Parathyroid adenoma (tissue), 2 donors: ENCODE results near the gene MXI1.
A peak's percentile ranks its signal among the peaks of the same experiment; 100 is the strongest.

Source experiments
- H2AFZ ChIP-seq: fragments of 300-600 bp; sonication (generic); one replicate; pipeline ENCODE4 v1.7.0; 2017; ENCODE audit warnings: antibody characterized with exemption, mild to moderate bottlenecking
- H3K27ac ChIP-seq: fragments of 300-600 bp; sonication (generic); one replicate; pipeline ENCODE4 v1.7.0; 2017
- H3K27me3 ChIP-seq: fragments of 300-600 bp; sonication (generic); one replicate; pipeline ENCODE4 v1.7.0; 2017; ENCODE audit warnings: low read length; ENCODE audit not compliant: control insufficient read depth, insufficient read depth
- H3K36me3 ChIP-seq: fragments of 300-600 bp; sonication (generic); one replicate; pipeline ENCODE4 v1.7.0; 2017; ENCODE audit warnings: low read length; ENCODE audit not compliant: control insufficient read depth, insufficient read depth
- H3K4me1 ChIP-seq: fragments of 300-600 bp; sonication (generic); one replicate; pipeline ENCODE4 v1.7.0; 2017; ENCODE audit warnings: control low read depth
- H3K4me2 ChIP-seq: fragments of 300-600 bp; sonication (generic); one replicate; pipeline ENCODE4 v1.7.0; 2017; ENCODE audit warnings: low read length
- H3K4me3 ChIP-seq: fragments of 300-600 bp; sonication (generic); one replicate; pipeline ENCODE4 v1.7.0; 2017; ENCODE audit warnings: low read depth, low read length
- H3K79me2 ChIP-seq: fragments of 300-600 bp; sonication (generic); one replicate; pipeline ENCODE4 v1.7.0; 2017; ENCODE audit warnings: control low read depth
- H3K9ac ChIP-seq: fragments of 300-600 bp; sonication (generic); one replicate; pipeline ENCODE4 v1.7.0; 2017; ENCODE audit warnings: mild to moderate bottlenecking
- H3K9me3 ChIP-seq: fragments of 300-600 bp; sonication (generic); one replicate; pipeline ENCODE4 v1.7.0; 2017; ENCODE audit warnings: low read length; ENCODE audit not compliant: control insufficient read depth
- CTCF ChIP-seq: fragments of 300-600 bp; sonication (generic); IDR thresholded peaks from one replicate; pipeline ENCODE4 v1.7.0; 2017; ENCODE audit warnings: antibody characterized with exemption, mild to moderate bottlenecking
- donor health status: primary hyperparathyroidism.

MXI1 gene

DNA sequence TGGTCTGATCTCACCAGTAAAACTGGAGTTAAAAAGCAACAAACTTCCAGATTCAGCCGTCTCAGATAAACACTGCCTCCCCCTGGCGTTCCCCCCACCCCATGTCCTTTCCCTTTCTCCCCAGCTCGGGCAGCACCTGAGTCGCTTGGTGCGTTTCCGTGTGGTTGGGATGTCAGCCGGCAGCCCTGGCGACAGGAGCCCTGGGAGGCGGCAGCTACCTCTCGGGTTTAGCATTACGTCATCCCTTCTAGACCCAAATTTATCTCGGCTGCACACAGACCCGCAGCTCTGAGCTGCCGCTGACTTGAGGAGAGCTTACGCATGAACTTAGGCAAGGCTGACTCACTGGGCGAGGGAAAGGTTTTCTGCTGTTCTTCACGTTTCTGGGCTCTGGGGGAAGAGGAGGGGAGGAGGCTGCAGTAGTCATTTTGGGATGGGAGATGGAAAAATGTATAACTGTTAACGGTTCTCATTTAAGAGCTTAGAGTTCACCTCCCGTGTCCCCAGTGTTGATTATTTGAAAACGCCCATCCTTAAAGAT lies 14.4 kb downstream of the MXI1 start:
- peak overlapping the region; percentile 35 for H3K4me3 ChIP-seq
- peak overlapping the region; percentile 68 for H2AFZ ChIP-seq
- no peaks in the 10 kb centered on the region for H3K27me3 ChIP-seq
- peaks cover 8% of the 10 kb centered on the region for H3K79me2 ChIP-seq
- peak overlapping the region; percentile 75 for H3K27ac ChIP-seq
- H3K36me3 ChIP-seq = no peaks in the 10 kb centered on the region
- no peaks in the 10 kb centered on the region for H3K9me3 ChIP-seq
- peaks cover 27% of the 10 kb centered on the region for H3K4me1 ChIP-seq
- no peak overlapping the region for H3K9ac ChIP-seq
- peak overlapping the region; percentile 68 for H3K4me2 ChIP-seq
- TF ChIP-seq CTCF = peak; percentile 32

DNA sequence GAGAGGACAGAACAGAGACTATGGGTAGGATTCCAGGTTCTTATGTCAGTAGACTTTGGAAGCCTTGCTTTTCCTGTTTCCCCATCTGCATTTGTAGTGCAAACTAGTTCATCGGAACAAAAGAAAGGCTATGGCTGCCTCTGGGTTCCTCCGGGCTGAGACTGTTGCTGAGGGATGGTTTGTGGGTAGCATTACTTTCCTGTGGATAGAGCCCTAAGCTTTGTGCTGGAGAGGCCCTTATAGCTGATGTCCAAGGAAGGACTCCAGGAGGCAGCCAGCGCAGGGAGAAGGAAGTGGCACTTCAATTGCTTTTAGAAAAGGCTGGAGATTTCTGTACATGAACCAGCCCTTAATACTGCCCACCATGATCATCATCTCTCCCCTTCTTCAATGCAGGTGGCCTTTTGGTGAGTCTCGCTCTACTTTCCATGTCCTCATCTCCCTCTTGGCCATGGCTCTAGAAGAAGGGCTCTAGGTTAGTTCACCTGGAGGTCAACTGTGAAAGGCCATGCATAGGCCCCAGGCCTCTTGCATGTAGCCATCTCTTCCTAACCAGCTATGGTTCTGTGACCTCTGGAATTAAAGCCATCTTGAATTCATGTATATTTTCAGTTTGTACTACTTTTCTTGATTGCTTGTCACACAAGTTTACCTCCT lies 15.4 kb downstream of the MXI1 start:
- Histone ChIP-seq H3K36me3 (no peaks in the 10 kb centered on the region), H3K27ac (peak overlapping the region; percentile 75), H3K4me1 (peaks cover 22% of the 10 kb centered on the region), H3K9me3 (no peaks in the 10 kb centered on the region), H3K27me3 (no peaks in the 10 kb centered on the region), H3K4me2 (peak overlapping the region; percentile 68), H3K4me3 (no peak overlapping the region), H3K9ac (no peak overlapping the region), H3K79me2 (peaks cover 4% of the 10 kb centered on the region), H2AFZ (no peak overlapping the region)
- TF ChIP-seq CTCF = no peak

- no peak overlapping the region for H3K9ac ChIP-seq
- H3K27ac ChIP-seq = no peak overlapping the region
- H2AFZ ChIP-seq = no peak overlapping the region
- H3K27me3 ChIP-seq = no peaks in the 10 kb centered on the region
- H3K4me3 ChIP-seq = no peak overlapping the region
- no peaks in the 10 kb centered on the region for H3K9me3 ChIP-seq
- peaks cover 22% of the 10 kb centered on the region for H3K4me1 ChIP-seq
- H3K79me2 ChIP-seq = peaks cover 3% of the 10 kb centered on the region
- no peak for TF ChIP-seq CTCF
- H3K36me3 ChIP-seq = no peaks in the 10 kb centered on the region
- H3K4me2 ChIP-seq = no peak overlapping the region
Measured at GRCh38 chr10:110223298-110223925, 16.0 kb downstream of the MXI1 start.

DNA sequence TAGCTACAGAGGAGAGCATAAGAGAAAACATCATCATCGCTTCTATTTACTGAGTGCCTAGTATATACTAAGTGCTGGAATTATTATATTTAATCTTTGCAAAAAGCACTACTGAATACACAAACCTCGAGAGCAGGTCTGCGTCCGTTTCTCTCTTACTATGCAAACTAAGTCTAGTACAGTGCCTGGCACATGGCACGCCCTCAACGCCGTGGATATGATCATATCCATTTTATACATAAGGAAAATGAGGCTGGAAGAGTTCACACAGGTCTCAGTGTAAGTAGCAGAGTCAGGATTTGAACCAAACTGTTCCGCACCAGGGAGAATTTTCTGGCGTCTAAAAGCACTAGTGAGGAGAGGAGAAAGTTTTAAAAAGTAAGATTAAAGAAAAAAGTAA lies 17.6 kb downstream of the MXI1 start:
- H3K4me3 ChIP-seq = peak overlapping the region; percentile 51
- H3K9me3 ChIP-seq = no peaks in the 10 kb centered on the region
- no peak overlapping the region for H3K27ac ChIP-seq
- peak overlapping the region; percentile 40 for H2AFZ ChIP-seq
- no peak overlapping the region for H3K9ac ChIP-seq
- peaks cover 22% of the 10 kb centered on the region for H3K4me1 ChIP-seq
- peak overlapping the region; percentile 72 for H3K4me2 ChIP-seq
- no peaks in the 10 kb centered on the region for H3K27me3 ChIP-seq
- no peaks in the 10 kb centered on the region for H3K36me3 ChIP-seq
- no peak for TF ChIP-seq CTCF
- peaks cover 3% of the 10 kb centered on the region for H3K79me2 ChIP-seq
